HG03066 (cell line): Measurements from ENCODE around the gene SEMA5A.

Experiments
- ATAC-seq: cut with Tn5 transposase; IDR thresholded peaks from one replicate; pipeline ENCODE4 v1.9.1; 2021; ENCODE audit warnings: low read depth; ENCODE audit not compliant: unreplicated experiment

The SEMA5A gene

GRCh38 chr5:9294793-9295465, 250.9 kb downstream of the SEMA5A start:
- no peak for ATAC-seq

- ATAC-seq, result no peak
Observed at GRCh38 chr5:9288234-9288633, 257.6 kb downstream of the SEMA5A start.

GRCh38 chr5:9284781-9285307, 261.0 kb downstream of the SEMA5A start:
- ATAC-seq, result no peak

DNA sequence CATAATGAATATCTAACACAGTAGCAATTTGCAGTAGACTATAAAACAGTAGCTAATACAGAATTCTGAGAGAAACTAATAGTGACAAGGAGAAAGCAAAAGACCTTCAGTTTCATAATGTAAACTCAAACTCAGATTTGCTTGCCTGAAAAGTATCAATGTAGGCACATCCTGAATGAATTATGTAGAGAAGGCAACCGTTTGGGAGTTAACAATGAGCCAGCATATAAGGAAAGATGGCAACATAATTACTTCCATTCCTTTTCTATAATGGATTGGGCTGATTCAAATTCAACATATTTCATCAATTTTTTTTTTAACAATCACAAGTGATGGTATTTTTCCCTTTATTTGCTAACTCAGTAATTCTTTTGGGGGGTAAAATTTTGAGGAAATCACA, 261.6 kb downstream of the SEMA5A start:
- no peak for ATAC-seq

DNA sequence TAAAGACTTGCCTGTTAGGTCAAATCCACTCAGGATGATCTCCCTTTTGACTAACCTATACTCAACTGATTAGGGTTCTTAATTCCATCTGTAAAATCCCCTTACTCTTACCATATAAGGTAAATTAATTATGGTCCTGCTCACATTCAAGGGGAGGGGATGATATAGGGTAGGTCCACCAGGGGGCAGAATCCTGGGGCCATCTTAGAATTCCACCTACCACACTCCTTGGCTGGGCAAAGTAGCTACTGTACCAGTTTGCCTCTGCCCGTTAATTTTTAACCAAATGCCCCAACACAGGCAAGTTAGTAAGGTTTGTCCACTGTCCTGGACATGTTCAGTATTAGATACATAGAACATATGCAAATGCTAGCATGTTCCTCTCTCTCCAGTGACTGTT, 262.4 kb downstream of the SEMA5A start:
- ATAC-seq, result no peak

DNA sequence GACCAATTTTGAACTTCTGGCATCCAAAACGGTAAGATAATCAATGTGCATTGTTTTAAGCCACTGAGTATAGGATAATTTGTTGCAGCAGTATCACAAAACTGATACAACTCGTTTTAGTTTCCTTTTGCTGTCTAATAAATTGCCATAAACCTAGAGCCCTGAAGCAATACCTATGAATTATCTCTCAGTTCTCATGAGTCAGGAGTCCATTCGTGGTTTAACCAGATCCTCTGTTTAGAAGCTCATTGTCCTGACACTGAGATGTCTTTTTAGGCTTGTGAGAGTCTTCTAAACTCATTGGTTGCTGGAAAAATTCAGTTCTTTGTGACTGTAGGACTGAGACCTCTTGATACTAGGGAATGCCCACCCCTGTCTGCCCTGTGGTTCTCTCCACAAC, 262.9 kb downstream of the SEMA5A start:
- ATAC-seq, result no peak

DNA sequence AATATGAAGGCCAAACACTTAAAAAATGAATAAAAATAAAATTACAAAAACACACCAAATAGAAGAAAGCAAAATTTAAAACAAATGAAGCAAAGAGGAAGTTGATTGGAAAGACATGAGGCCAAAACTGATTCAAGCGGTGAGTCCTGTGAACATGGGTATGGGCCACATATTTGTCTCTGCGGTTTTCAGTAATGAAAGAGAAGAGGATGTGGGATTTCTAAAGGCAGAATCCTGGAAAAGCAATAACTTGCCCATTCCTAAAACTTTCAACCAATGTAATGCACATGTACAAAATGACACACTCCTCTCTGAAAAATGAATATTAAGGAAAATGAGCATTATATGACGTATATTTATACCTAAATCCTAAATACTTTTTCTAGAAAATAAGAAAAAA, 263.7 kb downstream of the SEMA5A start:
- ATAC-seq, result no peak

DNA sequence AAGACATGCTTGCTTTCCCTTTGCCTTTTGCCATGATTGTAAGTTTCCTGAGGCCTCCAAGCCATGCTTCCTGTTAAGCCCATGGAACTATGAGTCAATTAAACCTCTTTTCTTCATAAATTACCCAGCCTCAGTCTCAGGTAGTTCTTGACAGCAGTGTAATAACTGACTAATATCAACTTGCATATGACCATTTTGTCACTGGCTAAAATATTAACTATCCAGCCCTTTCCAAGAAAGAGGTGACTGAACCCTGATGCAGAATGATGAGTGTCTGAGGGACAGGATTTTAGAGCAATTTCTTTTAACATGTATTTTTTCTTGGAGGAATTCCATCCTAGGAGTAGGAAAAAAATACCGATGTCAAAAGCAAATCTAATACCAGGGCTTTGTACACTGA, 266.1 kb downstream of the SEMA5A start:
- ATAC-seq, result no peak

DNA sequence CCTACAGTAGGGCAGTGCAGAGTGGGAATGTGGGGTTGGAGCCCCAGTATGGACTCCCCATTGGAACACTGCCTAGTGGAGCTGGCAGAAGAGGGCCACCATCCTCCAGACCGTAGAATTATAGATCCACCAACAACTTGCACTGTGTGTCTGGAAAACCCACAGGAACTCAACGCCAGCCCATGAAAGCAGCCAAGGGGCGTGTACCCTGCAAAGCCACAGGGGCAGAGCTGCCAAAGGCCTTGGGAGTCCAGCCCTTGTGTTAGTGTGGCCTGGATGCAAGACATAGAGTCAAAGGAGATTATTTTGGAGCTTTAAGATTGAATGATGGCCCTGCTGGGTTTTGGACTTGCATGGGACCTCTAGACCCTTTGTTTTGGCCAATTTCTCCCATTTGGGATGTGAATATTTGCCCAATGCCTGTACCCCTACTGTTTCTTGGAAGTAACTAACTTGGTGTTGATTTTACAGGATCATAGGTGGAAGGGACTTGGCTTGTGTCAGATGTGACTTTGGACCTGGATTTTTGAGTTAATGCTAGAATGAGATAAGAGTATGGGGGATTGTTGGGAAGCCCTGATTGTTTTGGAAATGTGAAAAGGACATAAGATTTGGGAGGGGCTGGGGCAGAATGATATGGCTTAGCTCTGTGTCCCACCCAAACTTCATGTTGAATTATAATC, 266.8 kb downstream of the SEMA5A start:
- no peak for ATAC-seq

GRCh38 chr5:9269014-9269413, 276.9 kb downstream of the SEMA5A start:
- ATAC-seq, result no peak

DNA sequence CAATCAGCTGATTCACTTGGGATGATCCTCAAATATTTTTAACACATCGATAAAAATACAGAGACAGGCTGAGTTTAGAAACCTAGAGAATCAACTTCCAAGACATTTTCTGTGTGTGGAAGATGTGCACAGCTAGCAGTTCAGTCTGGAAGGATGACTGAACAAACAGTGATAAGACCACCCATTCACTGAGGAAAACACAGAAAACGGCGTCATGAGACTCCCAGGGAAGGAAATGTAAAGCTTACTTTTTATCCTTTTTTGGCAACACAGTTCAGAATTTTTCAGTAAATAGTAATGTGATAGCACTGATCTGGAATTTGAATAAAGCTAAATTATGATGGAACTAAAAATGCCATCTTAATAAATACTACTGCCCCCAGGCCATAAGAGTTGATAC, 277.6 kb downstream of the SEMA5A start:
- ATAC-seq, result no peak

- no peak for ATAC-seq
Observed at GRCh38 chr5:9265441-9266287, 280.2 kb downstream of the SEMA5A start.

- no peak for ATAC-seq
Observed at GRCh38 chr5:9264301-9264700, 281.6 kb downstream of the SEMA5A start.

- no peak for ATAC-seq
Observed at GRCh38 chr5:9263656-9264055, 282.2 kb downstream of the SEMA5A start.

GRCh38 chr5:9251379-9251980, 294.4 kb downstream of the SEMA5A start:
- no peak for ATAC-seq

DNA sequence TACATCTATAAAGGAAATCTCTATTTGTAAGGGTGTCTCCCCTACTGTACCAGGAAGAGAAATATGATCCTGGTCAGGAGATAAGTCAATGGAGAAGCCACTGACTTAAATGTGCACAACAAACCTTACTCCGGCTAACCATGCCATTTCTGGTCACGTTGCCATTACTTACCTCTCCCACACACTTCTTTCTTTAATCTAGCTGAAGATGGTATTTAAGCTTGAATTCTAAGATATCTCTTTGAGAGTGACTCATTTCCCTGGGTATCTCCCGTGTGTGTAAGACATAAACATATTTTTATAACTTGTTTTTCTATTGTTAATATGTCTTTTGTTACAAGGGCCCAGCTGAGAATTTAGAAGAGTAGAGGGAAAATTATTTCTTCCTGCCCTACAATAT, 296.6 kb downstream of the SEMA5A start:
- no peak for ATAC-seq

- no peak for ATAC-seq
Observed at GRCh38 chr5:9245071-9245470, 300.8 kb downstream of the SEMA5A start.

- ATAC-seq, result no peak
Observed at GRCh38 chr5:9244417-9244816, 301.5 kb downstream of the SEMA5A start.

GRCh38 chr5:9241479-9242305, 304.2 kb downstream of the SEMA5A start:
- ATAC-seq, result no peak

DNA sequence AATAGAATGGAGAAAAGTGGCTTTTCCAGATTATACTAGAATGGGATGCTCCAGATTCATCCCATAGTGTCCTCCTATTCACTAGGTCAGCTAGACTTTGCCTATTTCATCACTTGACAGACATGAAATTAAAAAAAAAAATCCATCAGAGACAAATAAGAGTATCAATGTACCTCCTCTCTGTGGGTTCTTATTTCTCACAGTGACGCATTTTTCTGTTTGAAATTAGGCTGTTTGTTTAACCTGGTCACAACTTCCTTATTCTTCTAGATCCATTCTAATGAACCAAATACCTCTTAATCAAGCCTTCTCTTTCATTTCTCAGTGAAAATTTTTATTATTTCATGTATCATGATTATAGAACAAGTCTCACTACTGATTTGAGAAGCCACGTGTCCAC, 305.4 kb downstream of the SEMA5A start:
- no peak for ATAC-seq
